HEK293 (cell line): ENCODE results near the gene TMEM91.
A peak's percentile ranks its signal among the peaks of the same experiment; 100 is the strongest.

Source experiments
- CTCF ChIA-PET: fragments of 350-600 bp; formaldehyde crosslinking; extraction: SDS; loops from one replicate; lab custom pipeline; 2021; ENCODE audit warnings: antibody characterized with exemption; lab: Yijun Ruan, JAX
- POLR2A ChIA-PET: fragments of 300-600 bp; formaldehyde crosslinking; extraction: SDS; loops from one replicate; lab custom pipeline; 2020; ENCODE audit warnings: antibody characterized with exemption, inconsistent platforms; lab: Yijun Ruan, JAX
- H3K27ac ChIP-seq: fragments of 200-500 bp; sonication (Bioruptor generic); 2 replicates; pipeline ENCODE4 v1.5.1; 2014; ENCODE audit warnings: low read depth, low read length, control low read depth, inconsistent platforms; ENCODE audit errors: extremely low read depth
- H3K36me3 ChIP-seq, 2 experiments: fragments of 200-500 bp in 1 of 2; sonication (Bioruptor generic) in 1 of 2; 1 replicate in 1 of 2; 2 replicates in 1 of 2; pipeline ENCODE4 v1.5.1; 2014 to 2017; ENCODE audit warnings: inconsistent platforms in 2 of 2, low read length in 2 of 2; ENCODE audit not compliant: control insufficient read depth in 2 of 2, insufficient read depth in 1 of 2
- H3K4me1 ChIP-seq: fragments of 200-500 bp; sonication (Bioruptor generic); 2 replicates; pipeline ENCODE4 v1.5.1; 2014; ENCODE audit warnings: mild to moderate bottlenecking, low read length, inconsistent platforms; ENCODE audit not compliant: control insufficient read depth, insufficient read depth
- H3K4me3 ChIP-seq: 2 replicates; pipeline ENCODE4 v1.5.1; 2011; ENCODE audit warnings: low read depth, mild to moderate bottlenecking, control low read depth, low read length, moderate library complexity
- H3K9me3 ChIP-seq: fragments of 200-500 bp; sonication (Bioruptor generic); 2 replicates; pipeline ENCODE4 v1.5.1; 2014; ENCODE audit warnings: low read depth, low read length, inconsistent platforms; ENCODE audit not compliant: control insufficient read depth, insufficient read depth
- BCL11B ChIP-seq: fragments of 450-650 bp; formaldehyde crosslinking; IDR thresholded peaks from 2 replicates; pipeline ENCODE4 v1.5.1; 2016; ENCODE audit warnings: low read depth, missing biosample characterization, missing genetic modification characterization
- HOXA7 ChIP-seq: sonication (generic); formaldehyde crosslinking; IDR thresholded peaks from 2 replicates; pipeline ENCODE4 v1.8.1; 2022; ENCODE audit warnings: missing genetic modification reagents, borderline replicate concordance
- KLF16 ChIP-seq: fragments of 450-650 bp; formaldehyde crosslinking; IDR thresholded peaks from 2 replicates; pipeline ENCODE4 v1.5.1; 2017; ENCODE audit warnings: missing biosample characterization, missing genetic modification characterization
- PRDM1 ChIP-seq: fragments of 450-650 bp; formaldehyde crosslinking; IDR thresholded peaks from 2 replicates; pipeline ENCODE4; 2016; ENCODE audit warnings: missing biosample characterization, missing genetic modification characterization
- REPIN1 ChIP-seq: fragments of 450-650 bp; formaldehyde crosslinking; IDR thresholded peaks from 2 replicates; pipeline ENCODE4 v1.5.1; 2017; ENCODE audit warnings: missing biosample characterization, missing genetic modification characterization, low read depth
- ZBTB20 ChIP-seq: fragments of 450-650 bp; formaldehyde crosslinking; IDR thresholded peaks from 2 replicates; pipeline ENCODE4 v1.5.1; 2016; ENCODE audit warnings: missing biosample characterization, missing genetic modification characterization
- ZBTB7A ChIP-seq: fragments of 450-650 bp; formaldehyde crosslinking; IDR thresholded peaks from 2 replicates; pipeline ENCODE4 v1.5.1; 2016; ENCODE audit warnings: low read depth, missing biosample characterization, missing genetic modification characterization
- ZNF121 ChIP-seq: fragments of 450-650 bp; formaldehyde crosslinking; IDR thresholded peaks from 2 replicates; pipeline ENCODE4 v1.5.1; 2016; ENCODE audit warnings: missing biosample characterization, missing genetic modification characterization
- ZNF239 ChIP-seq: fragments of 450-650 bp; formaldehyde crosslinking; IDR thresholded peaks from 2 replicates; pipeline ENCODE4 v1.5.1; 2016; ENCODE audit warnings: missing biosample characterization, missing genetic modification characterization
- ZNF311 ChIP-seq: fragments of 450-650 bp; formaldehyde crosslinking; IDR thresholded peaks from 2 replicates; pipeline ENCODE4 v1.5.1; 2017; ENCODE audit warnings: missing biosample characterization, missing genetic modification characterization, borderline replicate concordance
- ZNF423 ChIP-seq: fragments of 450-650 bp; formaldehyde crosslinking; IDR thresholded peaks from 2 replicates; pipeline ENCODE4 v1.5.1; 2016; ENCODE audit warnings: missing biosample characterization, missing genetic modification characterization
- ZNF629 ChIP-seq: fragments of 450-650 bp; formaldehyde crosslinking; IDR thresholded peaks from 2 replicates; pipeline ENCODE4 v1.5.1; 2017; ENCODE audit warnings: missing biosample characterization, missing genetic modification characterization
- ZNF792 ChIP-seq: fragments of 450-650 bp; formaldehyde crosslinking; IDR thresholded peaks from 2 replicates; pipeline ENCODE4 v1.5.1; 2016; ENCODE audit warnings: missing biosample characterization, missing genetic modification characterization
- TF ChIP-seq, protein P1 (sequence below): fragments of 450-650 bp; formaldehyde crosslinking; IDR thresholded peaks from 2 replicates; pipeline ENCODE4 v1.5.1; 2017; ENCODE audit warnings: missing biosample characterization, missing genetic modification characterization
- TF ChIP-seq, protein P2 (sequence below): fragments of 450-650 bp; formaldehyde crosslinking; IDR thresholded peaks from 2 replicates; pipeline ENCODE4 v1.5.1; 2016; ENCODE audit warnings: missing biosample characterization, missing genetic modification characterization
- TF ChIP-seq, protein P3 (sequence below): fragments of 450-650 bp; IDR thresholded peaks from 2 replicates; pipeline ENCODE4 v1.5.1; 2018; ENCODE audit warnings: missing biosample characterization, missing genetic modification characterization
- TF ChIP-seq, protein P4 (sequence below): fragments of 450-650 bp; formaldehyde crosslinking; IDR thresholded peaks from 2 replicates; pipeline ENCODE4 v1.5.1; 2016; ENCODE audit warnings: missing biosample characterization, missing genetic modification characterization, low read depth
- TF ChIP-seq, protein P5 (sequence below): fragments of 450-650 bp; formaldehyde crosslinking; IDR thresholded peaks from 2 replicates; pipeline ENCODE4 v1.5.1; 2016; ENCODE audit warnings: missing biosample characterization, missing genetic modification characterization
- TF ChIP-seq, protein P6 (sequence below): fragments of 450-650 bp; formaldehyde crosslinking; IDR thresholded peaks from 2 replicates; pipeline ENCODE4 v1.5.1; 2016; ENCODE audit warnings: missing biosample characterization, missing genetic modification characterization
- TF ChIP-seq, protein P7 (sequence below): fragments of 450-650 bp; formaldehyde crosslinking; optimal IDR thresholded peaks from 2 replicates; pipeline ENCODE3; 2016; ENCODE audit warnings: missing biosample characterization, mild to moderate bottlenecking, missing genetic modification characterization

The TMEM91 gene

DNA sequence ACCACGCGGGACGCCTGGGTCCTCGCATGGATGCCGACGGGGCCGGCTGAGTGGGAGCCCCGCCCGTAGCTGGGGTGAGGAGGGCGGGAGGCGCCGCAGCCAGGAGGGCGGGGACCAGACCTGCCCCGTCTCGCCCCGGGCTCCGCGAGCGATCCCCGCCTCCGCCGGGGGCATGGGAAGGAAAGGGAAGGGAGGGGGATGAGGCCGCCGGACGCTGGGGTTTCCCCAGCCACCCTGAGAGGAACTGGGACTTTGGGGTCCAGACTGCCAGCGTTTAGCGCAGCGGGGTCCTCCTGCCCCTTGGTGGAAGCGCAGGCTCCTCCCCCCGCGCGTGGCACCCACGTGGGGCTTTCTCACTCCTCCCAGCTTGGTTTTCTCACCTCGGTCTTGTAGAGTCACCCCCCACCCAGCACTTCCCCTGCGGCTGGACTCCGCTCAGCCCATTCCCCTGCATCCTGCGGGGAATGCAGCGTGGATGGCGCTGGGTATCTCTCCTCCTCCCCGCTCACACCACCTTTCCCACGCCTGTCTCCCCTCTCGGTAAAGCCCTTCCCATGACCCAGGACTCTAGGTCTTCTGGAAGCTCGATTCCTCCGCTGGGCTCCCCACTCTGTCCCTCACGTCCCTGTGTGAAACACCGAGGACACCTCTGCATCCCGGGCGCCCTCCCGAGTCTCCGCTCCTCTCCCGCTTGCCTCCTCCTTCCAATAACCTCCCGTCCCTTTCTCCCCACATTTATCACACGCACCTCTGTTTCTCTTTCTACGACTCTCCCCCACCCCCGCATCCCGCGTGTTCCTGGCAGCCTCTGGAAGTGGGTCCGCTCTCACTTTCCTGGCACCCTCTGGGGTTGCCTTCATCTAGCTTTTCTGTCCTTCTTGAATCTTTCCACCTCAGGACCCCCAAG, 24.7 kb upstream of the TMEM91 start (continued):
- TF ChIP-seq, protein P1, sequence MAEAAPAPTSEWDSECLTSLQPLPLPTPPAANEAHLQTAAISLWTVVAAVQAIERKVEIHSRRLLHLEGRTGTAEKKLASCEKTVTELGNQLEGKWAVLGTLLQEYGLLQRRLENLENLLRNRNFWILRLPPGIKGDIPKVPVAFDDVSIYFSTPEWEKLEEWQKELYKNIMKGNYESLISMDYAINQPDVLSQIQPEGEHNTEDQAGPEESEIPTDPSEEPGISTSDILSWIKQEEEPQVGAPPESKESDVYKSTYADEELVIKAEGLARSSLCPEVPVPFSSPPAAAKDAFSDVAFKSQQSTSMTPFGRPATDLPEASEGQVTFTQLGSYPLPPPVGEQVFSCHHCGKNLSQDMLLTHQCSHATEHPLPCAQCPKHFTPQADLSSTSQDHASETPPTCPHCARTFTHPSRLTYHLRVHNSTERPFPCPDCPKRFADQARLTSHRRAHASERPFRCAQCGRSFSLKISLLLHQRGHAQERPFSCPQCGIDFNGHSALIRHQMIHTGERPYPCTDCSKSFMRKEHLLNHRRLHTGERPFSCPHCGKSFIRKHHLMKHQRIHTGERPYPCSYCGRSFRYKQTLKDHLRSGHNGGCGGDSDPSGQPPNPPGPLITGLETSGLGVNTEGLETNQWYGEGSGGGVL (tag by site-specific recombination) = no peak; the same call in 1 of the 2 replicates
- TF ChIP-seq, protein P2, sequence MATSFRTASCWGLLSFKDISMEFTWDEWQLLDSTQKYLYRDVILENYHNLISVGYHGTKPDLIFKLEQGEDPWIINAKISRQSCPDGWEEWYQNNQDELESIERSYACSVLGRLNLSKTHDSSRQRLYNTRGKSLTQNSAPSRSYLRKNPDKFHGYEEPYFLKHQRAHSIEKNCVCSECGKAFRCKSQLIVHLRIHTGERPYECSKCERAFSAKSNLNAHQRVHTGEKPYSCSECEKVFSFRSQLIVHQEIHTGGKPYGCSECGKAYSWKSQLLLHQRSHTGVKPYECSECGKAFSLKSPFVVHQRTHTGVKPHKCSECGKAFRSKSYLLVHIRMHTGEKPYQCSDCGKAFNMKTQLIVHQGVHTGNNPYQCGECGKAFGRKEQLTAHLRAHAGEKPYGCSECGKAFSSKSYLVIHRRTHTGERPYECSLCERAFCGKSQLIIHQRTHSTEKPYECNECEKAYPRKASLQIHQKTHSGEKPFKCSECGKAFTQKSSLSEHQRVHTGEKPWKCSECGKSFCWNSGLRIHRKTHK = no peak
- TF ChIP-seq KLF16 (tag by site-specific recombination) (0 out of 2 replicates have a peak, but pooled peaks have one; percentile 71), ZBTB20 (tag by site-specific recombination) (peak; percentile 33; the same call in 1 of the 2 replicates), ZNF121 (tag by site-specific recombination) (no peak), ZNF311 (no peak), HOXA7 (CRISPR knock-in tag) (no peak), ZNF792 (no peak), ZNF239 (tag by site-specific recombination) (no peak), ZBTB7A (tag by site-specific recombination) (no peak), REPIN1 (no peak)
- TF ChIP-seq, protein P3, sequence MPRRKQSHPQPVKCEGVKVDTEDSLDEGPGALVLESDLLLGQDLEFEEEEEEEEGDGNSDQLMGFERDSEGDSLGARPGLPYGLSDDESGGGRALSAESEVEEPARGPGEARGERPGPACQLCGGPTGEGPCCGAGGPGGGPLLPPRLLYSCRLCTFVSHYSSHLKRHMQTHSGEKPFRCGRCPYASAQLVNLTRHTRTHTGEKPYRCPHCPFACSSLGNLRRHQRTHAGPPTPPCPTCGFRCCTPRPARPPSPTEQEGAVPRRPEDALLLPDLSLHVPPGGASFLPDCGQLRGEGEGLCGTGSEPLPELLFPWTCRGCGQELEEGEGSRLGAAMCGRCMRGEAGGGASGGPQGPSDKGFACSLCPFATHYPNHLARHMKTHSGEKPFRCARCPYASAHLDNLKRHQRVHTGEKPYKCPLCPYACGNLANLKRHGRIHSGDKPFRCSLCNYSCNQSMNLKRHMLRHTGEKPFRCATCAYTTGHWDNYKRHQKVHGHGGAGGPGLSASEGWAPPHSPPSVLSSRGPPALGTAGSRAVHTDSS (tag by site-specific recombination) = no peak

DNA sequence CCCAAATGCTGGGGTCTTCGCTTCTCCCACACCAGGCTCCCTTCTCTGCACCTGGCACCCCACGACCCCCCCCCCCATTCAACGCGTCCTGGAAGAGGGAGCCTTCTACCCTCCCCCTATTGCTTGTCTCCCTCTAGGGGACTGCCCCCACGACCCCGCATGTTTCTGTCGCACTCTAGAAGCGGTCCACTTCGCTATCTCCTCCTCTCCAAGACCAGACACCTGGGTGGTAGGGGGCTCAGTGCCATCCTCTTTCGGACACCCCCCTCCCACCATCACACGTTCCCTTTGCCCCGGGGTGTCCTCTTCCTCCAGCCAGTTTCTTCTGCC, 24.1 kb upstream of the TMEM91 start:
- Histone ChIP-seq H3K9me3 (no peaks in the 10 kb centered on the region), H3K36me3 (peaks cover 8 to 13% of the 10 kb centered on the region in 2 experiments; a peak in 2 of 3 replicates), H3K27ac (peak overlapping the region; percentile 77; the same call in 1 of the 2 replicates), H3K4me3 (peak overlapping the region; percentile 43), H3K4me1 (peaks cover 5% of the 10 kb centered on the region; the same call in 1 of the 2 replicates)
- CTCF ChIA-PET = interaction anchor here (0.5 to 5.3 kb wide), 17 partner anchors 12 to 717 kb away, joined by 3 to 64 read pairs (median 4); partner anchors contain the start of genes B9D2 and DMAC2
- POLR2A ChIA-PET = interaction anchor here (0.8 to 3.1 kb wide), 13 partner anchors 12 to 87 kb away, joined by 3 to 73 read pairs (median 5); partner anchors contain the start of genes B9D2, DMAC2, HNRNPUL1 and TMEM91
- TF ChIP-seq, protein P4, sequence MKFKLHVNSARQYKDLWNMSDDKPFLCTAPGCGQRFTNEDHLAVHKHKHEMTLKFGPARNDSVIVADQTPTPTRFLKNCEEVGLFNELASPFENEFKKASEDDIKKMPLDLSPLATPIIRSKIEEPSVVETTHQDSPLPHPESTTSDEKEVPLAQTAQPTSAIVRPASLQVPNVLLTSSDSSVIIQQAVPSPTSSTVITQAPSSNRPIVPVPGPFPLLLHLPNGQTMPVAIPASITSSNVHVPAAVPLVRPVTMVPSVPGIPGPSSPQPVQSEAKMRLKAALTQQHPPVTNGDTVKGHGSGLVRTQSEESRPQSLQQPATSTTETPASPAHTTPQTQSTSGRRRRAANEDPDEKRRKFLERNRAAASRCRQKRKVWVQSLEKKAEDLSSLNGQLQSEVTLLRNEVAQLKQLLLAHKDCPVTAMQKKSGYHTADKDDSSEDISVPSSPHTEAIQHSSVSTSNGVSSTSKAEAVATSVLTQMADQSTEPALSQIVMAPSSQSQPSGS (tag by site-specific recombination) = no peak
- TF ChIP-seq ZNF423 (tag by site-specific recombination) (peak; percentile 12; the same call in 1 of the 2 replicates), ZNF629 (tag by site-specific recombination) (0 out of 2 replicates have a peak, but pooled peaks have one; percentile 38), BCL11B (tag by site-specific recombination) (peak; percentile 35; the same call in 1 of the 2 replicates), PRDM1 (tag by site-specific recombination) (peak; percentile 3; the same call in 1 of the 2 replicates)
- TF ChIP-seq, protein P5, sequence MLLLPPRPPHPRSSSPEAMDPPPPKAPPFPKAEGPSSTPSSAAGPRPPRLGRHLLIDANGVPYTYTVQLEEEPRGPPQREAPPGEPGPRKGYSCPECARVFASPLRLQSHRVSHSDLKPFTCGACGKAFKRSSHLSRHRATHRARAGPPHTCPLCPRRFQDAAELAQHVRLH (tag by site-specific recombination) = no peak
- TF ChIP-seq, protein P6, sequence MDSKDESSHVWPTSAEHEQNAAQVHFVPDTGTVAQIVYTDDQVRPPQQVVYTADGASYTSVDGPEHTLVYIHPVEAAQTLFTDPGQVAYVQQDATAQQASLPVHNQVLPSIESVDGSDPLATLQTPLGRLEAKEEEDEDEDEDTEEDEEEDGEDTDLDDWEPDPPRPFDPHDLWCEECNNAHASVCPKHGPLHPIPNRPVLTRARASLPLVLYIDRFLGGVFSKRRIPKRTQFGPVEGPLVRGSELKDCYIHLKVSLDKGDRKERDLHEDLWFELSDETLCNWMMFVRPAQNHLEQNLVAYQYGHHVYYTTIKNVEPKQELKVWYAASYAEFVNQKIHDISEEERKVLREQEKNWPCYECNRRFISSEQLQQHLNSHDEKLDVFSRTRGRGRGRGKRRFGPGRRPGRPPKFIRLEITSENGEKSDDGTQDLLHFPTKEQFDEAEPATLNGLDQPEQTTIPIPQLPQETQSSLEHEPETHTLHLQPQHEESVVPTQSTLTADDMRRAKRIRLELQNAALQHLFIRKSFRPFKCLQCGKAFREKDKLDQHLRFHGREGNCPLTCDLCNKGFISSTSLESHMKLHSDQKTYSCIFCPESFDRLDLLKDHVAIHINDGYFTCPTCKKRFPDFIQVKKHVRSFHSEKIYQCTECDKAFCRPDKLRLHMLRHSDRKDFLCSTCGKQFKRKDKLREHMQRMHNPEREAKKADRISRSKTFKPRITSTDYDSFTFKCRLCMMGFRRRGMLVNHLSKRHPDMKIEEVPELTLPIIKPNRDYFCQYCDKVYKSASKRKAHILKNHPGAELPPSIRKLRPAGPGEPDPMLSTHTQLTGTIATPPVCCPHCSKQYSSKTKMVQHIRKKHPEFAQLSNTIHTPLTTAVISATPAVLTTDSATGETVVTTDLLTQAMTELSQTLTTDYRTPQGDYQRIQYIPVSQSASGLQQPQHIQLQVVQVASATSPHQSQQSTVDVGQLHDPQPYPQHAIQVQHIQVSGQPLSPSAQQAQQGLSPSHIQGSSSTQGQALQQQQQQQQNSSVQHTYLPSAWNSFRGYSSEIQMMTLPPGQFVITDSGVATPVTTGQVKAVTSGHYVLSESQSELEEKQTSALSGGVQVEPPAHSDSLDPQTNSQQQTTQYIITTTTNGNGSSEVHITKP (tag by site-specific recombination) = peak; percentile 99
- TF ChIP-seq, protein P7, sequence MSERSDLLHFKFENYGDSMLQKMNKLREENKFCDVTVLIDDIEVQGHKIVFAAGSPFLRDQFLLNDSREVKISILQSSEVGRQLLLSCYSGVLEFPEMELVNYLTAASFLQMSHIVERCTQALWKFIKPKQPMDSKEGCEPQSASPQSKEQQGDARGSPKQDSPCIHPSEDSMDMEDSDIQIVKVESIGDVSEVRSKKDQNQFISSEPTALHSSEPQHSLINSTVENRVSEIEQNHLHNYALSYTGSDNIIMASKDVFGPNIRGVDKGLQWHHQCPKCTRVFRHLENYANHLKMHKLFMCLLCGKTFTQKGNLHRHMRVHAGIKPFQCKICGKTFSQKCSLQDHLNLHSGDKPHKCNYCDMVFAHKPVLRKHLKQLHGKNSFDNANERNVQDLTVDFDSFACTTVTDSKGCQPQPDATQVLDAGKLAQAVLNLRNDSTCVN = no peak
